GM21360 (cell line): Measurements from ENCODE around the gene CELF1.

ENCODE experiments used
- ATAC-seq: cut with Tn5 transposase; IDR thresholded peaks from one replicate; pipeline ENCODE4 v1.9.1; 2021; ENCODE audit warnings: mild to moderate bottlenecking, moderate library complexity; ENCODE audit not compliant: unreplicated experiment

CELF1 gene

DNA sequence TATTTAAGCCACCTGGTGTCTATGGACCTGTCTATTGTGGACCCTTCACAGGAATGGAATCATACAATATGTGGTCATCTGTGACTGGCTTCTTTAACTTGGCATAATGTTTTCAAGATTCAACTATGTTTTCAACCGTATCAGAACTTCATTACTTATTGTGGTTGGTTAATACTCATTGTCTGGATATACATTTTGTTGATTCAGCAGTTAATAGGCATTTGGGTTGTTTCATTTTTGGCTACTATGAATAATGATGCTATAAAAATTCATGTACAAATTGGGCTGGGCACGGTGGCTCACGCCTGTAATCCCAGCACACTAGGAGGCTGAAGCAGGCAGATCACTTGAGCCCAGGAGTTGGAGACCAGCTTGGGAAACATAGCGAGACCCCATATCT lies 101.5 kb downstream of the CELF1 start:
- ATAC-seq, result no peak

DNA sequence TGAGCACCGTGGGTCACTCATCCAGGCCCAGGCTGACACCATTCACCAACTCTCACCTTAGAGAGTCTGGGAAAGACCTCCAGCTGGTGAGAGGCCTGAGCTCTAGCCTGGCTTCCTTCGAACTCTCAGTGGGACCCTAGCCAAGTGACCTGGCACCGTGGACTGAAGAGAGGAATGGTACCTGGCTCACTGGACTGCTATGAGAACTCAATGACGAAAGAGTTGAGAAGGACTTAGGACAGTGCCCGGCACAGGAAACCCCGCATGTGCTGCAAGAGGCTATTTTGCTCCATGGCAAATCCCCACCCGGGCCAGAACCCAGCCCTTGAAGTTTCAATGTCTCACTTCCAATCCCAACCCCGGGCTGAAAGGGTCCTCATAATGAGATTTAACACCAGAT lies 103.4 kb downstream of the CELF1 start:
- ATAC-seq, result no peak

DNA sequence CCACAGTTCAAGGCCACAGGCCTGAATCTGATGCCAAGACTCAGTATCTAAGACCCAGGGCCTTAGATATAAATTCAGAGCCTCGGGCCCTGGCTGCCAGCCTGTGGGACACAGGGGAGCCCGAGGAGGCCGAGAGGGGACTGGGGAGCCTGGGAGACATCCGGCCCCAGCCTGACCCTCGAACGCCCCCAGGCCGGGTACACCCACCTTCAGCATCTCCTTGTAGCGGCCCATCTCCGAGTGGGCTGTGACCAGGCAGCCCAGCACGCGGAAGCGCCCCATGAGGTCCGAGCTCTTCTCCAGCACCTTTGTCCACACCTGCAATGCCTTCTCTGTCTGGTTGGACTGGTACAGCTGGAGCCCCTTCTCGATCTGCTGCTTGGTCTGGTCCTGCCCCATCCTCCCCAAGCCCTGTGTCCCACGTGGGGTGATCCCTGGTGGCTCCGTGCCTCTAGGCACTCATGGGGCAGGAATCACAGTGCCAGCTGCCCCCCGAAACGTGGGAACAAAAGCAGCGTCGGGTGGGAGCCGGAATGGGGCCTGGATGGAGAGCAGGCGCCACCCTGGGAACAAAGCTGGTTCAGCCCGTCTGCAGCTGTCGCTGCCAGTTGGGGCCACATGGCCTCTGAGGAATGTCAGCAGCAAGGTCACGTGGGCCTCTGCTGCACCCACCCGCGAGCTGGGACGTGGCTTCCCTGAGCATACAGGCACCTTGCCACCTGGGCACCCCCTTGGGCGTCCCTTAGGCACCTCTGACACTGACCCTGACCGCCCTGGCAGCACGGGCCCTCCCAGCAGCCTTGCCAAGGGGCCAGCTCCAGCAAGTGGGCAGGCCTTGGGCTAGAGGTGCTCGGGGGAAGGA lies 104.1 kb downstream of the CELF1 start, which contains the start of gene RAPSN:
Gene RAPSN (minus strand): TSS at position 571 of the 862 bp plus-strand sequence. CDS start 172 bp downstream, at position 399.
- no peak for ATAC-seq

DNA sequence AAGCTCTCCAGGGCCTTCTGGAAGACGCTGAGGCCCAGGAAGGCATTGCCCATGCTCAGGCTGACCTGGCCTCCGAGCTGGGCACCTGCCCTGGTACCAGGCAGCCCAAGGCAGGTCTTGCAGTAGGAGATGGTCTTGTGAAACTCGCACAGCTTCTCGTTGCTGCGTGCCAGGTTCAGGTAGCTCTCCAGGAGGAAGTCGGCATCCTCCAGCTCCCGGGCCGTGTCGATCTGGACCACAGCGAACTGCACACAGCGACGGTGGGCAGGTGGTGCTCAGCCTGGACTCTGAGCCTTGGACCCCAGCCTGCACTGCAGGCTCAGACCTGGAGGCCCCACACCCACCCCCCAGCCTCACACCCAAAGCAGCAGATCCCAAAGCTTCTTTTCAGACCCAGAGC lies 105.0 kb downstream of the CELF1 start:
- ATAC-seq, result no peak

DNA sequence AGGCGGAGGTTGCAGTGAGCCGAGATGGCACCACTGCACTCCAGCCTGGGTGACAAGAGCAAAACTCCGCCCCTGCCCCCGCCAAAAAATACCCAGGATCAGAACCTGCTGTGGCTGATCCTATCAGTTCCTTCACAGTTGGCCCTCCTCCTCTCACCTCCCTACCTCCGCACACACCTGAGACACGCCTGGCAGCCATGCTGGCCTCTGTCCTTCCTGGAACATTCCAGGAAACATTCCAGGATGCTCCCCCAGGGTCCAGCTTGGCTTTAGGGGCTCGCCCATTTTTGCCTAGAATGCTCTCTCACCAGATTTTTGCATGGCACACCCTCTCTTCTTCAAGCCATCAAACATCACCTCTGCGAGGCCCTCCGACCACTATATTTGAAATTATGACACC lies 106.1 kb downstream of the CELF1 start:
- ATAC-seq, result no peak

DNA sequence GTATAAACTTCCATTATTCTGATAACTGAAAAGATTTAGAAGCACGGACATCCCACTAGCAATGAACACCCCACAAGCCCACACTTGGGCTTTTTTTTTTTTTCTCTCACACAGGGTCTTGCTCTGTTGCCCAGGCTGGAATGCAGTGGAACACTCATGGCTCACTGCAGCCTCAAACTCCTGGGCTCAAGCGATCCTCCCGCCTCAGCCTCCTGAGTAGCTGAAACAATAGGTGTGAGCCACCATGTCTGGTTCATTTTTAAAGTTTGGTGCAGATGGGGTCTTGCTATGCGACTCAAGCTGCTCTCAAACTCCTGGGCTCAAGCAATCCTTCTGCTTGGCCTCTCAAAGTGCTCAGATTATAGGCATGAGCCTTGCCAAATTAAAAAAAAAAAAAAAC lies 107.1 kb downstream of the CELF1 start:
- no peak for ATAC-seq

DNA sequence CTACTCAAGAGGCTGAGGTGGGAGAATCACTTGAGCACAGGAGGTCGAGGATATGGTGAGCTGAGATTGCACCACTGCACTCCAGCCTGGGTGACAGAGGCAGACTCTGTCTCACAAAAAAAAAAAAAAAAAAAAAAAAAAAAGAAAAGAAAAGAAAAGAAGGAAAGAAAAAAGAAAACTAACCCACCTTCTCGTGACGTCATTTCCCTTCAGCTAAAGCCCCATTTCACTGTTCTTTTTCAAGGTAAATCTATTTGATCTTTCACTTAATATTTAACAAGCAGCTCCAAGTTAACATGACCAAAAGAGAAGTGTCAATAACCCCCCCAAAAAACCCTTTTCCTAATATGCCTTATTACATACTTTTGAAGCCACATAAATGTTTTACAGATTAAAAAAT lies 109.1 kb downstream of the CELF1 start:
- no peak for ATAC-seq

DNA sequence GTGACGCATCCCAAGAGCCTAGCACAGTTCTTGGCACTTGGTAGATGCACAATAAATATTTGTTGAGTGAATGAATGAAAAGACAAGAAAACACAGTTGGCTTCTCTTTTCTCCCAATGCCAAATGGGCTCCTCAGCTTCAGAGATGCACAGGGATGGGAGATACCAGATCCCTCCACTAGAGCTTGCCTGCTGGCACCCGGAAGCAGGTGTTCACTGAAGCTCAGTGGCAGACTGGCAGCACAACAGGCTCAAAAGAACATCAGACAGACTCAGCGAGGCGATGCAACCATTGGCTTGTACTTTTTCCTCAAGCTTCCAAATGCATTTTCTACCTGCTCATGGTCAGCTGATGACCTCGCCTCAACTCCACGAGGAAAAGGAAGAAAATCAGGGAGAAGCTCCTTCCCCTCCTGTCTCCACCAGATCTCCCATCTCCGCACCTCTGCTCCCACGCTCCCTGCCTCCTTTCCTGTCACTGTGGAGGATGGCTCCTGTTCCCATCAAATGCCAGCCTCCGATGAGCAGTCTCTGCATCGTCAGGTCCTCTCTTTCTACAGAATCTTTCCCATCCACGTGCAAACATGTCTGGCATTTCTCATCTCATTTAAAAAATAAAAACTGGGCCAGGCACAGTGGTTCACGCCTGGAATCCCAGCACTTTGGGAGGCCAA lies 109.8 kb downstream of the CELF1 start:
- no peak for ATAC-seq

DNA sequence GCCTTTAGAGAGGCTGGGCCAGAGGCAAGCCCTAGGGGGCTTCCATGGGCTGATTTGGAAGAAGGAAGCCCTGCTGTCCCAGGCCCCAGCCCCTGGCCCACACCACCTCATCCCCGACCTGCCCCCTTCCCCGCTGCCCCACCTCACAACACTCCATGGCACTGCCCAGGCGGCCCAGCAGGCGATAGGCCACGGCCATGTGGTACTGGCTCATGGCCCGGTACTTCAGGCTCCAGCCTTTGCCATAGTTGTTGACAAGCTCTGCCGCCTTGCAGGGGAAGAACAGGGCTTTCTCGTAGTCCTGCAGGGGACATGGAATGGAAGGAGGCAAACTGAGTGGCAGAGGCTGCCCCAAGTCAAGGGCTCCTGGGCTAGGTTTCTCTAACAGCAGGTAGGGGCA lies 110.4 kb downstream of the CELF1 start:
- ATAC-seq, result no peak

DNA sequence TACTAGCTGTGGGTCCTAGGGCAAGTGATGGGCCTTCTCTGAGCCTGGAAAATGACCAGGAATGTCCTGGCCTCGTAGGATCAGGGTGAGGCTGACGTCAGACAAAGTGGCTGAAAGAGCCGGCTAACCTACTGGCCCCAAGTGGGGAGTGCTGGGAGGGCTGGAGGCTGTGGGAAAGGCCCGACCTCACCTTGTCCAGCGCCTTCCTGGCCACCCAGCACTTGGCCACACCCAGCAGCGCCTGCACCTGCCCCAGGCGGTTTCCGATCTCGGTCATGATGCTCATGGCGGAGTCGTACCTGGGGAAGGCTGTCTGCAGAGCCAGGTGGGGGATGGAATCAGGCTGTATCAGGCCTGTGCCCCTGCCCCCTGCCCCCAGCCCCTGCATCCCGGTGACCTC lies 111.5 kb downstream of the CELF1 start:
- ATAC-seq, result no peak

DNA sequence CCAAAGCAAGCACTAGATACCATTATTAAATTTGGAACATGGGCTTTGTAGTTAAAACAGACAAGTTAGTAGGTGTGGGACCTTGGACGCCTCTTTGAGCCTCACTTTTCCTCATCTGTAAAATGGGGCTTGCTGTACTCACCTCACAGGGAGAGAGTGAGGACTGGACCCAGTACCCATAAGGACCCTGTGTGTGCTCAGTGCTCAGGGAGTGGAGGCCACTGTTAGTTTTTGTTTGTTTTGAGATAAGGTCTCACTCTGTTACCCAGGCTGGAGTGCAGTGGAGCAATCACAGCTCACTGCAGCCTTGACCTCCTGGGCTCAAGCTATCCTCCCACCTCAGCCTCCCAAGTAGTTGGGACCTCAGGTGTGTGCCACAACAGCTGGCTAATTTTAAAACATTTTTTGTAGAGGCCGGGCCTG lies 112.9 kb downstream of the CELF1 start:
- no peak for ATAC-seq

DNA sequence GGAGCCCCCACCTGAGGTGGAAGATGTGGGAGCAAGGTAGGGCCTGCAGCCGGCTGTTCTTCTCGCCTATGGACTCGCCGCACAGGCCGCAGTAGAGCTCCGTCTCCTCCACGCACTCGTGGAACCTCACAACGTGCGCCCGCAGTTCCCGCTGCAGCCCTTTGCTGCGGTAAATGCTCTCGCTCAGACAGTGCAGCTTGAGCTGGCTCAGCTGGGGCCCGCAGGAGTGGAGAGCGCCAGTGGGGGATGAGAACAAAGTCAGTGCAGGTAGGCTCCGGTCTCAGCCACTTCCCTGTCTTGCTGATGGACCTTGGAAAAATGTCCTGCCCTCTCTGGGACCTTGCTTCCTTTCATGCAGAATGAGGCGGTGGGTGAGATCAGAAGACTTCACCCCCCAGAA lies 114.2 kb downstream of the CELF1 start:
- ATAC-seq, result no peak

DNA sequence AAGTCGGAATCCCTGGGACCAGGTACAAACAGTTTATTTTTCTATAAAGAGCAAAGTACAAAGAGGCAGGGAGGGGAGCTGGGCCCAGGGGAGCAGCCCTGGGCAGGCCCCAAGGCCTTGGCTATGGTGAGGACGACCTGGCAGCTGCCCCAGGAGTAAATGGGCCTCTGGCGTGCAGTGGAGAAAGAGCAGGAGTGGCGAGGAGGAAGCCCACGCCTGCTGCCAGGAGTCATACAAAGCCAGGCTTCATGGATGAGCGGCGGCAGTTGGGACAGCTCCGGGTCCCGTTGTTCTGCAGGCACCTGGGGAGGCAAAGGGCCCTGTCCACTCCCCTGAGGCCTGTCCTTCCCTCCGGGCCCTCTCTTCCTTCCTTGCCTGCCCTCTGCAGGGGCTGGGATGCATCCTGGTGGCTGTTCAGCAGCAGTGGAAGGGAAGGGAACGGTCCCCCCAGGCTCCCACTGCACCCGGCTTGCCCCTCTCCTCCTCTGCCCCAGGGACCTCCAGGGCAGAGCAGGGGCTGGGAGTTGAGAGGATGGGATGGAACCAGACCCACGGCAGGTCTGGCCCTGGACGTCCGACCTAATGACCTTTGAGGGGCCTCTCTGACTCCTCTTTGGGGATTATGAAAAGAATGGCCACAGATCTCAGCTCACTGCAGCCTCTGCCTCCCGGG lies 115.0 kb downstream of the CELF1 start:
- no peak for ATAC-seq

DNA sequence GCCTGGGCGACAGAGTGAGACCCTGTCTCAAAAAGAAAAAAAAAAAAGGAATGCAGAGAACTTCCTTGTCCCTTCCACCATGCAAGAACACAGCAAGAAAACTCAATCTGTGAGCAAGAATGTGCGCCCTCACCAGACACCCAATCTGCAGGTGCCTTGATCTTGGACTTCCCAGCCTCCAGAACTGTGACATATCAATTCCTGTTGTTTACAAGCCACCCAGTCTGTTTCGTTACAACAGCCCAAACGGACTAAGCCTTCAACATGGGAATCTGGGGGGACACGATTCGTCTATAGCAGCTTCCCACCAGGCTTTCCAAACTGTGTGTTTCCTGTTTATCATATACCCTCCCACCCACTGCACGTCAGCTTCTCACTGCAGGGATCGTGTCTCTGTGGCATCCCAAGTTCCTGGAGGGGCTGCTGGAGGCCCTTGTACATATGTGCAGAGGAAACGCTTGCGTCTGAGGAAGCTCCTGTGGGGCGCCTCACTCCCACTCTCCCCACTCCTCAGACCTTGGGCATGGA lies 115.7 kb downstream of the CELF1 start:
- ATAC-seq, result no peak

DNA sequence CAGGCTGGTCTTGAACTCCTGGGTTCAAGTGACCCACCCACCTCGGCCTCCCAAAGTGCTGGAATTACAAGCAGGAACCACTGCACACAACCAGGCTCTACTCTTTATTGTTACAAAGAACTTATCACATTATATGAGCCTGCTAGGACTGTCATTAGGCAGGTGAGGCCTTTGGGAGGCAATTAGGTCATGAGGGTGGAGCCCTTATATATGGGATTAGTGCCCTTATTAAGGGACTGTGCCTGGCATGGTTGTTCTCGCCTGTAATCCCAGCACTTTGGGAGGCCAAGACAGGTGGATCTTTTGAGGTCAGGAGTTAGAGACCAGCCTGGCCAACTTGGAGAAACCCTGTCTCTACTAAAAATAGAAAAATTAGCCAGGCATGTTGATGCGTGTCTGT lies 116.2 kb downstream of the CELF1 start:
- no peak for ATAC-seq

DNA sequence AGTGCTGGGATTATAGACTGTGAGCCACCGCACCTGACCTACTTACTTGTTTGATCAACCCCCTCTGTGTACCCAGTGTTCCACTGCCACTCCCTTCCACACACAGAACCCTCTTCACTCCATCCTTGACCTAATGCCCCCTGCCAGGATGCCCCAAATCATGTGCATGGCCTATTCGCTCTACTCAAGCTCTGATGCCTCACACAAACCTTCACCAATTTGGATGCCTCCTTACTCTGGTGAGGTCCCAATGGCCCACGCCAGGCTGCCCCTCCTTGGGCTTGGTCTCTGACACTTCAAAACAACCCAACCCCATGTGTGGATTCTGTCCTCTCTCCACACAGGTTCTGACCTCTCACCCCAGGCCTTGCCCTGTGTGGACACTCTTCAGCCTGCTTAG lies 117.2 kb downstream of the CELF1 start:
- ATAC-seq, result no peak

DNA sequence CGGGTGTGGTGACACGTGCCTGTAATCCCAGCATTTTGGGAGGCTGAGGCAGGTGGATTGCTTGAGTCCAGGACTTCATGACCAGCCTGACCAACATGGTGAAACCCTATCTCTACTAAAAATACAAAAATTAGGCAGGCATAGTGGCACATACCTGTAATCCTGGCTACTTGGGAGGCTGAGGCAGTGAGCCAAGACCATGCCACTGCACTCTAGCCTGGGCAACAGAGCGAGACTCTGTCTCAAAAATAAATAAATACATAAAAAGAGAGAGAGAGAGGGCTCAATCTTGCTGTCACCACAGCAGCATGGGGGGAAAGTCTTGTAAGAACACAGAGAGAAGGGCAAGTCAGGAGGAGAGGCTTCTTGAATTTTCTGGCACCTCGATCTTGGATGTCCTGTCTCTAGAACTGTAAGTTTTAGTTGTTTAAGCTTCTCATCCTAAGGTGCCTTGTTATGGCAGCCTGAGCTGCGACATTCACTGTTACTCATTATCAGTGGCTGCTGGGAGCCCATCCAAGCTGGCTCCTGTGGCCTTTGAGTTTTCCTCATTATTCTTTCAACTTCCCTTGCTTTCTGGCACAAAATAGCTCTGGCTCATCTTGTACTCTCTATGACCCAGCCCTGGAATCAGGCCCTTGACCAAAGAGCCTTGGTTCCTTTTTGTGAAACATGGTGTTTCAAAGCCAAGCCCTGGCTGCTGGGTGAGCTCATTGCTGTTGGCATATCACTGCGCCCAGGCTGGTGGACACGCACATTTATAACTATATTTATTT lies 118.7 kb downstream of the CELF1 start:
- no peak for ATAC-seq

DNA sequence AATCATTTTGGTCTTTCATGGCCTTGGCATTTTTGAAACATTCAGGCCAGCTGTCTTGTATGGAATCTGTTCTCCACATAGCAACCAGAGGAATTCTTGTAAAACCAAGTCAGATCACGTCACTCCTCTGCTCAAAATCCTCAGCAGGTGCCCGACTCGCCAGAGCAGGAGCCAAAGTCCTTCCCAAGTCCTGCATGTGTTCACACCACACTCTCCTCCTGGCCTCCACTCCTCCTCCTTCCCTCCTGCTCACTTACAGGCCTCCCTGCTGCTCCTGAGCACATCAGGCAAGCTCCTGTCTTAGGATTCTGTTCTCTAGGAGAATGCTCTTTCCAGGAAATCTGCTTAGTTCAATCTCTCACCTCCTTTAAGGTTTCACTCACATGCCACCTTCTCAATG lies 119.8 kb downstream of the CELF1 start:
- ATAC-seq, result no peak

DNA sequence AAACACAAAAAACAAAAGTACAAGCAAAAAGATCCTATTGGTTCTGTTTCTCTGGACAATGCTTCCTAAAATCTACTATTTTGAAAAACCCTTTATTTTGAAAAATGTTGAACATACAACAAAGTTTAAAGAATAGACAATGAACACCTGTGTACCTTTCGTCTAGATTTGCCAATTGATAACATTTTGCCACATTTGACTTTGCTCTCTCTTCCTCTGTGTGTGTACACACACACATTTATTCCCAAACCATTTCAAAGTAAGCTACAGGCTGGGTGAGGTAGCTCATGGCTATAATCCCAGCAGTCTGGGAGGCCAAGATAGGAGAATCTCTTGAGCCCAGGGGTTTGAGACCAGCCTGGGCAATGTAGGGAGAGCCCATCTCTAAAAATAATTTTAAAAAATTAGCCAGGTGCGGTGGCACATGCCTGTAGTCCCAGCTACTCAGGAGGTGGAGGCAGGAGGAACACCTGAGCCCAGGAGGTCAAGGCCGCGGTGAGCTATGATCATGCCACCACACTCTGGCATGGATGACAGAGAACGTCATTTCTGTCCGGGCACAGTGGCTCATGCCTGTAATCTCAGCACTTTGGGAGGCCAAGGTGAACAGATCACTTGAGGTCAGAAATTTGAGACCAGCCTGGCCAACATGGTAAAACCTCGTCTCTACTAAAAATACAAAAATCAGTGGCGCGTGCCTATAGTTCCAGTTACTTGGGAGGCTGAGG lies 121.4 kb downstream of the CELF1 start:
- no peak for ATAC-seq

DNA sequence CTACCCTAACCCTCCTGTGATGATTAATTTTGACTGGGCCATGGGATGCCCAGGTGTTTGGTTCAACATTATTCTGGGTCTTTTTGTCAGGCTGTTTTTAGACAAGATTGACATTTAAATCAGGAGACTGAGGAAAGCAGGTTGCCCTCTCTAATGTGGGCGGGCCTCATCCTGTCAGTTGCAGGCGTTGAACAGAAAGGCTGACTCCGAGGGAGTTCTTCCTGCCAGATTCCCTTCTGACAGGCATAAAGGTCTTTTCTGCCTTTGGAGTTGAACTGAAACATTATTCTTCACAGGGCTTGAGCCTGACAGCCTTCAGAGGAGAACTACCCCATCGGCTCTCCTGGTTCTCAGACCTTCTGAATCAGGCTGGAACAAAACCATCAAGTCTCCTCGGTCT lies 122.4 kb downstream of the CELF1 start:
- no peak for ATAC-seq
